ENCODE measurements around the gene SIPA1L2. TPM values are rescaled to one million over a fixed set of nuclear protein-coding genes. Genes with fewer than 3 reads are reported as not detected.

Gene SIPA1L2, protein sequence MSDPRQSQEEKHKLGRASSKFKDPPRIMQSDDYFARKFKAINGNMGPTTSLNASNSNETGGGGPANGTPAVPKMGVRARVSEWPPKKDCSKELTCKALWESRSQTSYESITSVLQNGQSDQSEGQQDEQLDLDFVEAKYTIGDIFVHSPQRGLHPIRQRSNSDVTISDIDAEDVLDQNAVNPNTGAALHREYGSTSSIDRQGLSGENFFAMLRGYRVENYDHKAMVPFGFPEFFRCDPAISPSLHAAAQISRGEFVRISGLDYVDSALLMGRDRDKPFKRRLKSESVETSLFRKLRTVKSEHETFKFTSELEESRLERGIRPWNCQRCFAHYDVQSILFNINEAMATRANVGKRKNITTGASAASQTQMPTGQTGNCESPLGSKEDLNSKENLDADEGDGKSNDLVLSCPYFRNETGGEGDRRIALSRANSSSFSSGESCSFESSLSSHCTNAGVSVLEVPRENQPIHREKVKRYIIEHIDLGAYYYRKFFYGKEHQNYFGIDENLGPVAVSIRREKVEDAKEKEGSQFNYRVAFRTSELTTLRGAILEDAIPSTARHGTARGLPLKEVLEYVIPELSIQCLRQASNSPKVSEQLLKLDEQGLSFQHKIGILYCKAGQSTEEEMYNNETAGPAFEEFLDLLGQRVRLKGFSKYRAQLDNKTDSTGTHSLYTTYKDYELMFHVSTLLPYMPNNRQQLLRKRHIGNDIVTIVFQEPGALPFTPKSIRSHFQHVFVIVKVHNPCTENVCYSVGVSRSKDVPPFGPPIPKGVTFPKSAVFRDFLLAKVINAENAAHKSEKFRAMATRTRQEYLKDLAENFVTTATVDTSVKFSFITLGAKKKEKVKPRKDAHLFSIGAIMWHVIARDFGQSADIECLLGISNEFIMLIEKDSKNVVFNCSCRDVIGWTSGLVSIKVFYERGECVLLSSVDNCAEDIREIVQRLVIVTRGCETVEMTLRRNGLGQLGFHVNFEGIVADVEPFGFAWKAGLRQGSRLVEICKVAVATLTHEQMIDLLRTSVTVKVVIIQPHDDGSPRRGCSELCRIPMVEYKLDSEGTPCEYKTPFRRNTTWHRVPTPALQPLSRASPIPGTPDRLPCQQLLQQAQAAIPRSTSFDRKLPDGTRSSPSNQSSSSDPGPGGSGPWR (N-terminal part only)
- total RNA-seq = 2.6 and 18.0 TPM in 2 replicates

DNA sequence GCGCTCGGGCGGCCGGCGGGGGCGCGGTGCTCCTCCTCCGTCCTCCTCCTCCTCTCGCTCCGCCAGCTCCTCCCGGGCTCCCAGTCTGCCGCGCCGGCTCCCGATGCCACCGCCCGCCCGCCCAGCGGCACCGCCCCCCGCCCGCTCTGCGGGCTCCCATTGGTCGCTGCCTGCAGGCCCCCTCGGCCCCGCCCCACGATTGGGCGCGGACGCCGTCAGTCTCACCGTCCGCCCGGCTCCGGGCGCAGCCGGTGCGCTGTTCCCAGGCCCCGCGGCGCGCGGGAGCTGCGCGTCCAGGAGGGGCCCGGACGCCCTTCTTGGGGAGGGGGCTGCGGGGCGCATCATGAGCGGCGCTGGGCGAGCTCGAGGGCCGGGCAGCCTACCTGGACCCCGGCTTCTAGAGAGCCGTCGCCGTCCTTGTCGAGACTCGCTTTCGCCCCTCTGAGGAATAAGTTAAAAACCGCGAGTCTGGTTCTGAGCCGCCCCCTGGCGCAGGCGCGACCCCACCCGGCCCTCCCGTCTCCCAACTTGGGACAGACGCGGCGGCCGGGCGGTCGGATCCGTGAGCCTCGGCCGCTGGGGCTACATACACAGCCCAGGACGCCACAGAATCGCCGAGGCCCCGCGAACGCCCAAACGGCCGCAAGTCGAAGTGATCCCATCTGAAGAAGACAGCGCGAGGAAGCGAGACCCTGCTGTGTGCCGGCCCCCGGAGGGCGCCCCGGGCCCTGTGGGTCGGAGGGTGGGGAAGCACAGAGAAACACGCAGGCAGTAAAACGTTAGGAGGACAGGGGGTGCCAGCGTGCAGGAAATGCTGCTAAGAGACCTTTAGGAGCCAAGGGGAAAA lies at the start of gene SIPA1L2:
SIPA1L2 (minus strand) TSS at position 87 of the 847 bp plus-strand sequence. CDS start 114,794 bp downstream, outside the sequence.

Other genes starting within 250 kb of the SIPA1L2 start
- 0.68 and 1.4 TPM in 2 replicates for gene MAP10, start 175.3 kb upstream of the SIPA1L2 start, total RNA-seq

Measured in pericardium fibroblast (primary cell).